Measurements from ENCODE around the gene MPRIP.

The MPRIP gene

DNA sequence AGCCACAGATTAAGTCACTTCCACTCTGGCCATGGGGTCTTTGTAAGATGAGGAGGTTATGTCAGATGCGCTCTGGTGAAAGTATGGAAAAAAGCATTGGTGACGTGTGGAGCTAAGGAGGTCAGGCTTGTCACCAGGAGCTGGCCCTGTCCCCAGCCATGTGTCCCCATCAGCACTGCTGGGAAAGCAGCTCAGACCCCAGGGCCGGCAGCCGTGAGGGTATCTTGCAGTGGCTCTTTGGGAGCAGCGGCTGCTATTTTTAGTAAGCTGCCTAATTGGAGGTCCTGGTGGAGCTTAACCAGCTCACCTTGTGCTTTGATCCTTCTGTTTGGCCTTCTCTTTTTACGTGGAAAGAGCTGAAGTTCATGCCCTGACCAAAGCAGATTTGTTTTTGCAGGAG lies 60.9 kb downstream of the MPRIP start:
- no peak for TF ChIP-seq FOXM1 (IDR thresholded peaks at IDR 0.05; ENCODE audit: borderline replicate concordance, low read depth)
- no peak for TF ChIP-seq TAF1 (IDR thresholded peaks at IDR 0.05; ENCODE audit: low read depth)
- TF ChIP-seq, protein P1, sequence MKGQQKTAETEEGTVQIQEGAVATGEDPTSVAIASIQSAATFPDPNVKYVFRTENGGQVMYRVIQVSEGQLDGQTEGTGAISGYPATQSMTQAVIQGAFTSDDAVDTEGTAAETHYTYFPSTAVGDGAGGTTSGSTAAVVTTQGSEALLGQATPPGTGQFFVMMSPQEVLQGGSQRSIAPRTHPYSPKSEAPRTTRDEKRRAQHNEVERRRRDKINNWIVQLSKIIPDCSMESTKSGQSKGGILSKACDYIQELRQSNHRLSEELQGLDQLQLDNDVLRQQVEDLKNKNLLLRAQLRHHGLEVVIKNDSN (IDR thresholded peaks at IDR 0.05): no peak

GRCh38 chr17:17104036-17104435 lies 61.8 kb downstream of the MPRIP start:
- TF ChIP-seq, protein P2, sequence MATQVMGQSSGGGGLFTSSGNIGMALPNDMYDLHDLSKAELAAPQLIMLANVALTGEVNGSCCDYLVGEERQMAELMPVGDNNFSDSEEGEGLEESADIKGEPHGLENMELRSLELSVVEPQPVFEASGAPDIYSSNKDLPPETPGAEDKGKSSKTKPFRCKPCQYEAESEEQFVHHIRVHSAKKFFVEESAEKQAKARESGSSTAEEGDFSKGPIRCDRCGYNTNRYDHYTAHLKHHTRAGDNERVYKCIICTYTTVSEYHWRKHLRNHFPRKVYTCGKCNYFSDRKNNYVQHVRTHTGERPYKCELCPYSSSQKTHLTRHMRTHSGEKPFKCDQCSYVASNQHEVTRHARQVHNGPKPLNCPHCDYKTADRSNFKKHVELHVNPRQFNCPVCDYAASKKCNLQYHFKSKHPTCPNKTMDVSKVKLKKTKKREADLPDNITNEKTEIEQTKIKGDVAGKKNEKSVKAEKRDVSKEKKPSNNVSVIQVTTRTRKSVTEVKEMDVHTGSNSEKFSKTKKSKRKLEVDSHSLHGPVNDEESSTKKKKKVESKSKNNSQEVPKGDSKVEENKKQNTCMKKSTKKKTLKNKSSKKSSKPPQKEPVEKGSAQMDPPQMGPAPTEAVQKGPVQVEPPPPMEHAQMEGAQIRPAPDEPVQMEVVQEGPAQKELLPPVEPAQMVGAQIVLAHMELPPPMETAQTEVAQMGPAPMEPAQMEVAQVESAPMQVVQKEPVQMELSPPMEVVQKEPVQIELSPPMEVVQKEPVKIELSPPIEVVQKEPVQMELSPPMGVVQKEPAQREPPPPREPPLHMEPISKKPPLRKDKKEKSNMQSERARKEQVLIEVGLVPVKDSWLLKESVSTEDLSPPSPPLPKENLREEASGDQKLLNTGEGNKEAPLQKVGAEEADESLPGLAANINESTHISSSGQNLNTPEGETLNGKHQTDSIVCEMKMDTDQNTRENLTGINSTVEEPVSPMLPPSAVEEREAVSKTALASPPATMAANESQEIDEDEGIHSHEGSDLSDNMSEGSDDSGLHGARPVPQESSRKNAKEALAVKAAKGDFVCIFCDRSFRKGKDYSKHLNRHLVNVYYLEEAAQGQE (IDR thresholded peaks at IDR 0.05; ENCODE audit: low read depth): no peak
- TF ChIP-seq CREB1 (IDR thresholded peaks at IDR 0.05; ENCODE audit: low read depth) (no peak), TAF1 (IDR thresholded peaks at IDR 0.05; ENCODE audit: low read depth) (no peak), FOXM1 (IDR thresholded peaks at IDR 0.05; ENCODE audit: borderline replicate concordance, low read depth) (no peak), EP300 (IDR thresholded peaks at IDR 0.05; ENCODE audit: borderline replicate concordance) (no peak), RAD21 (IDR thresholded peaks at IDR 0.05; ENCODE audit: low read depth) (no peak), ZBTB7A (IDR thresholded peaks at IDR 0.05; ENCODE audit: low read depth) (no peak)
- TF ChIP-seq, protein P1 (IDR thresholded peaks at IDR 0.05): no peak
- TF ChIP-seq, protein P3, sequence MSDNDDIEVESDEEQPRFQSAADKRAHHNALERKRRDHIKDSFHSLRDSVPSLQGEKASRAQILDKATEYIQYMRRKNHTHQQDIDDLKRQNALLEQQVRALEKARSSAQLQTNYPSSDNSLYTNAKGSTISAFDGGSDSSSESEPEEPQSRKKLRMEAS (IDR thresholded peaks at IDR 0.05): no peak

- TF ChIP-seq, protein P1 (IDR thresholded peaks at IDR 0.05): no peak
- TF ChIP-seq FOXM1 (IDR thresholded peaks at IDR 0.05; ENCODE audit: borderline replicate concordance, low read depth): no peak
- TF ChIP-seq YY1 (IDR thresholded peaks at IDR 0.05; ENCODE audit: low read depth): no peak
Measured at GRCh38 chr17:17104494-17104893, 62.2 kb downstream of the MPRIP start.

- TF ChIP-seq CEBPB (IDR thresholded peaks at IDR 0.05) (no peak), TAF1 (IDR thresholded peaks at IDR 0.05; ENCODE audit: low read depth) (no peak), TEAD4 (IDR thresholded peaks at IDR 0.05) (no peak), ZBTB7A (IDR thresholded peaks at IDR 0.05; ENCODE audit: low read depth) (no peak), CREB1 (IDR thresholded peaks at IDR 0.05; ENCODE audit: low read depth) (no peak), TCF12 (IDR thresholded peaks at IDR 0.05; ENCODE audit: low read depth) (no peak), EGR1 (IDR thresholded peaks at IDR 0.05) (no peak), EP300 (IDR thresholded peaks at IDR 0.05; ENCODE audit: borderline replicate concordance) (no peak), FOXM1 (IDR thresholded peaks at IDR 0.05; ENCODE audit: borderline replicate concordance, low read depth) (no peak), YY1 (IDR thresholded peaks at IDR 0.05; ENCODE audit: low read depth) (no peak), NFIC (IDR thresholded peaks at IDR 0.05) (no peak), RAD21 (IDR thresholded peaks at IDR 0.05; ENCODE audit: low read depth) (no peak)
- TF ChIP-seq, protein P1 (IDR thresholded peaks at IDR 0.05): no peak
- TF ChIP-seq, protein P2 (IDR thresholded peaks at IDR 0.05; ENCODE audit: low read depth): no peak
- TF ChIP-seq, protein P3 (IDR thresholded peaks at IDR 0.05): no peak
Measured at GRCh38 chr17:17105976-17106375, 63.7 kb downstream of the MPRIP start.

DNA sequence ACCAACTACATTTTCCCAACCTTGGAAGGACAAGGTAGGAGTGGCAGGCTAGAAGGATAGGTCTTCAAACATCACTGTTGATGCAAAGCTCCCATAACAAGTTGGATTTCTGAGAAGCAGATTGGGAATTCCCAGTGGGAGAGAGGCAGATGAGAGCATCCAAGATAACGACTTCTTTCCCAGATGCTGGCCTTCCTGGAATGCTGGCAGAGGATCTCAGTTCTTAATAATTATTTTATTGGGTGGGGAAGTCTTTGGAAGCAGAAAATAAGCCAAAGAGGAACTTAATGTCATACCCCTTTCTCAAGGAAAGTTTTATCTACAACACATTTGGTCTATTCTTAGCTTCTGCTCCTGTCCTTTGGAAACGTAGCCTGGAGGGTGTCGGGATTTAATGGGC lies 64.5 kb downstream of the MPRIP start:
- no peak for TF ChIP-seq EGR1 (IDR thresholded peaks at IDR 0.05)
- TF ChIP-seq TEAD4 (IDR thresholded peaks at IDR 0.05): no peak
- TF ChIP-seq, protein P2 (IDR thresholded peaks at IDR 0.05; ENCODE audit: low read depth): no peak
- no peak for TF ChIP-seq CEBPB (IDR thresholded peaks at IDR 0.05)
- TF ChIP-seq YY1 (IDR thresholded peaks at IDR 0.05; ENCODE audit: low read depth): no peak
- no peak for TF ChIP-seq RAD21 (IDR thresholded peaks at IDR 0.05; ENCODE audit: low read depth)
- no peak for TF ChIP-seq ZBTB7A (IDR thresholded peaks at IDR 0.05; ENCODE audit: low read depth)

Data from Ishikawa (cell line).